ENCODE results near the gene SPP2. TPM values are rescaled to one million over a fixed set of nuclear protein-coding genes. Genes with fewer than 3 reads are reported as not detected.

SPP2 gene
- total RNA-seq, 1 experiment from 2014 or later = not detected

DNA sequence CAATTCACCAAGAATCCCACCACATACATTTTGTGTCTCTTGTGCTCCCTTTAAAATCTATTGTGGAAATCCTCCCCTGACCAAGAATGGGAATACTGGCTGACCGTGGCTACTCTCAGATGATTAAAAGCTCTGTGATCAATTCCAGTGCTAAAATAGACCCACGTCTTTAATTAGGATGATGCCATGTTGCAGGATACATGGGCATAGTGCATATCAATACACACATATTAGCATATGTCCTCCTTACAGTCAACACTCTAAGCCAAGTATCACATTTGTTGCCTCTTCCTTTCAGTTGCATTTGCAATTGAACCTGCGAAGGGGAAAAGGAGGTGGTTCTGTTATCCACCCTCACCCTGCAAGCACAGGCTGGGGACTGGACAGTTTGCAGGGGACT is 41.8 kb downstream of the SPP2 start:
- ATAC-seq = no peak; the same call in 1 of the 2 replicates

GRCh38 chr2:234095301-234095700 is 44.8 kb downstream of the SPP2 start:
- CTCF ChIA-PET = no interaction called here
- Histone ChIP-seq H3K27me3 (ENCODE audit: control insufficient read depth, insufficient read depth, low read length) (no peaks in the 10 kb centered on the region), H3K4me1 (ENCODE audit: control insufficient read depth, insufficient read depth, low read length) (peaks cover 13% of the 10 kb centered on the region), H3K9me3 (ENCODE audit: control insufficient read depth, insufficient read depth, low read depth, low read length) (no peaks in the 10 kb centered on the region), H3K27ac (ENCODE audit: low read length) (no peak overlapping the region), H3K4me3 (ENCODE audit: low read depth in 2 of 2, low read length in 2 of 2) (no peak overlapping the region), H3K36me3 (ENCODE audit: control insufficient read depth, insufficient read depth, low read length) (no peaks in the 10 kb centered on the region)
- no TSS peak for BruUV-seq (replicated peaks)
- TF ChIP-seq, protein P1, sequence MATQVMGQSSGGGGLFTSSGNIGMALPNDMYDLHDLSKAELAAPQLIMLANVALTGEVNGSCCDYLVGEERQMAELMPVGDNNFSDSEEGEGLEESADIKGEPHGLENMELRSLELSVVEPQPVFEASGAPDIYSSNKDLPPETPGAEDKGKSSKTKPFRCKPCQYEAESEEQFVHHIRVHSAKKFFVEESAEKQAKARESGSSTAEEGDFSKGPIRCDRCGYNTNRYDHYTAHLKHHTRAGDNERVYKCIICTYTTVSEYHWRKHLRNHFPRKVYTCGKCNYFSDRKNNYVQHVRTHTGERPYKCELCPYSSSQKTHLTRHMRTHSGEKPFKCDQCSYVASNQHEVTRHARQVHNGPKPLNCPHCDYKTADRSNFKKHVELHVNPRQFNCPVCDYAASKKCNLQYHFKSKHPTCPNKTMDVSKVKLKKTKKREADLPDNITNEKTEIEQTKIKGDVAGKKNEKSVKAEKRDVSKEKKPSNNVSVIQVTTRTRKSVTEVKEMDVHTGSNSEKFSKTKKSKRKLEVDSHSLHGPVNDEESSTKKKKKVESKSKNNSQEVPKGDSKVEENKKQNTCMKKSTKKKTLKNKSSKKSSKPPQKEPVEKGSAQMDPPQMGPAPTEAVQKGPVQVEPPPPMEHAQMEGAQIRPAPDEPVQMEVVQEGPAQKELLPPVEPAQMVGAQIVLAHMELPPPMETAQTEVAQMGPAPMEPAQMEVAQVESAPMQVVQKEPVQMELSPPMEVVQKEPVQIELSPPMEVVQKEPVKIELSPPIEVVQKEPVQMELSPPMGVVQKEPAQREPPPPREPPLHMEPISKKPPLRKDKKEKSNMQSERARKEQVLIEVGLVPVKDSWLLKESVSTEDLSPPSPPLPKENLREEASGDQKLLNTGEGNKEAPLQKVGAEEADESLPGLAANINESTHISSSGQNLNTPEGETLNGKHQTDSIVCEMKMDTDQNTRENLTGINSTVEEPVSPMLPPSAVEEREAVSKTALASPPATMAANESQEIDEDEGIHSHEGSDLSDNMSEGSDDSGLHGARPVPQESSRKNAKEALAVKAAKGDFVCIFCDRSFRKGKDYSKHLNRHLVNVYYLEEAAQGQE (IDR thresholded peaks at IDR 0.05; ENCODE audit: insufficient read depth in 1 of 2, low read depth in 2 of 2, low read length in 1 of 2) = no peak
- TF ChIP-seq, protein P2, sequence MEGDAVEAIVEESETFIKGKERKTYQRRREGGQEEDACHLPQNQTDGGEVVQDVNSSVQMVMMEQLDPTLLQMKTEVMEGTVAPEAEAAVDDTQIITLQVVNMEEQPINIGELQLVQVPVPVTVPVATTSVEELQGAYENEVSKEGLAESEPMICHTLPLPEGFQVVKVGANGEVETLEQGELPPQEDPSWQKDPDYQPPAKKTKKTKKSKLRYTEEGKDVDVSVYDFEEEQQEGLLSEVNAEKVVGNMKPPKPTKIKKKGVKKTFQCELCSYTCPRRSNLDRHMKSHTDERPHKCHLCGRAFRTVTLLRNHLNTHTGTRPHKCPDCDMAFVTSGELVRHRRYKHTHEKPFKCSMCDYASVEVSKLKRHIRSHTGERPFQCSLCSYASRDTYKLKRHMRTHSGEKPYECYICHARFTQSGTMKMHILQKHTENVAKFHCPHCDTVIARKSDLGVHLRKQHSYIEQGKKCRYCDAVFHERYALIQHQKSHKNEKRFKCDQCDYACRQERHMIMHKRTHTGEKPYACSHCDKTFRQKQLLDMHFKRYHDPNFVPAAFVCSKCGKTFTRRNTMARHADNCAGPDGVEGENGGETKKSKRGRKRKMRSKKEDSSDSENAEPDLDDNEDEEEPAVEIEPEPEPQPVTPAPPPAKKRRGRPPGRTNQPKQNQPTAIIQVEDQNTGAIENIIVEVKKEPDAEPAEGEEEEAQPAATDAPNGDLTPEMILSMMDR (IDR thresholded peaks at IDR 0.05) = no peak
- no peak for TF ChIP-seq SIN3A (IDR thresholded peaks at IDR 0.05; ENCODE audit: borderline replicate concordance, insufficient read depth, low read depth, low read length)
- TF ChIP-seq POLR2AphosphoS5 (IDR thresholded peaks at IDR 0.05; ENCODE audit: low read depth, low read length) = no peak
- TF ChIP-seq TCF7L2 (IDR thresholded peaks at IDR 0.05; ENCODE audit: low read depth, low read length) = no peak
- in situ Hi-C loops (cut with HindIII; ENCODE audit: low pct_unique_long_range_greater_than_20kb, low sequenced_read_pairs) = no loop called here
- intact Hi-C loops (cut with micrococcal nuclease; ENCODE audit: unreplicated experiment) = no loop called here
- POLR2A ChIA-PET = interaction anchor here (0.6 to 0.7 kb wide), 2 partner anchors 31 to 136 kb away, joined by 3 read pairs; no protein-coding TSS in a partner anchor
- DNase-seq (ENCODE audit: low read depth, low spot score) = no peak
- ATAC-seq = no peak

More for the DNA sequence above, 41.8 kb downstream of the SPP2 start:
- CTCF ChIA-PET = interaction anchor here (0.7 kb wide), 1 partner anchor 259 kb away, joined by 3 read pairs; no protein-coding TSS in a partner anchor
- H3K36me3 ChIP-seq (ENCODE audit: control insufficient read depth, insufficient read depth, low read length) = no peaks in the 10 kb centered on the region
- H3K27ac ChIP-seq (ENCODE audit: low read length) = peak overlapping the region; percentile 69
- in situ Hi-C loops (cut with HindIII; ENCODE audit: low pct_unique_long_range_greater_than_20kb, low sequenced_read_pairs) = no loop called here
- H3K27me3 ChIP-seq (ENCODE audit: control insufficient read depth, insufficient read depth, low read length) = no peaks in the 10 kb centered on the region
- peaks cover 7% of the 10 kb centered on the region; the same call in 1 of the 2 replicates for H3K9me3 ChIP-seq (ENCODE audit: control insufficient read depth, insufficient read depth, low read depth, low read length)
- no peak overlapping the region for H3K4me3 ChIP-seq (ENCODE audit: low read depth in 2 of 2, low read length in 2 of 2)
- intact Hi-C loops (cut with micrococcal nuclease; ENCODE audit: unreplicated experiment) = no loop called here
- POLR2A ChIA-PET = no interaction called here
- DNase-seq (ENCODE audit: low read depth, low spot score) = no peak
- TF ChIP-seq, protein P2 (IDR thresholded peaks at IDR 0.05) = no peak
- TF ChIP-seq POLR2AphosphoS5 (IDR thresholded peaks at IDR 0.05; ENCODE audit: low read depth, low read length) (no peak), TCF7L2 (IDR thresholded peaks at IDR 0.05; ENCODE audit: low read depth, low read length) (no peak), SIN3A (IDR thresholded peaks at IDR 0.05; ENCODE audit: borderline replicate concordance, insufficient read depth, low read depth, low read length) (no peak)
- TF ChIP-seq, protein P1 (IDR thresholded peaks at IDR 0.05; ENCODE audit: insufficient read depth in 1 of 2, low read depth in 2 of 2, low read length in 1 of 2) = no peak
- peaks cover 13% of the 10 kb centered on the region for H3K4me1 ChIP-seq (ENCODE audit: control insufficient read depth, insufficient read depth, low read length)
- BruUV-seq (replicated peaks) = no TSS peak
